Occipital lobe (tissue), 2 donors: ENCODE data around the gene ELL. TPM values are rescaled to one million over a fixed set of nuclear protein-coding genes. Genes with fewer than 3 reads are reported as not detected.

ENCODE experiments used
- DNase-seq: peaks from one replicate; lab custom pipeline; 2025; lab: John Stamatoyannopoulos, UW
- total RNA-seq: library from RNA; depleted of rRNA; stranded (reverse); fragments of >200 nt; gene quantifications from one replicate; pipeline ENCODE4 v1.2.3, GENCODE V29; 2014

ELL gene
- total RNA-seq, 1 donor from 2014 or later, result 6.6 TPM

DNA sequence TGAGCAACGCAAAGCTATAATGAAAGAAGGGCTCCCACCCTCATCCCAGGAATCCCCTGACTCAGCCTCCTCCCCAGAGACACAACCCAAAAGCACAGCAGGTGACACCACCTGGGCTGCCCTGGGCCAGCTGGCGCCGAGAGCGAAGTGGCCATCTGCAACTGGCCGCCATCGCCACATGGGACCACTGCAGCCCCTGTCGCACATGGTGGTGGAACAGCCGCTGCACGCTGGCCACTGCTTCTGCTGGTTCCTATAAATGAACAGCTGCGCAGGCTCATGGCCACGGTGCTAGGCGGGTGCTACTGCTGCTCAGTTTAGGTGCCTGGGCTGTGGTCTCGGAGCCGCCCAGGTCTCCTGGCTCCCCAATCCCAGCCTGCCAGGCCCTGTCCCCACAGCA lies 72.3 kb downstream of the ELL start:
- no peak for DNase-seq

DNA sequence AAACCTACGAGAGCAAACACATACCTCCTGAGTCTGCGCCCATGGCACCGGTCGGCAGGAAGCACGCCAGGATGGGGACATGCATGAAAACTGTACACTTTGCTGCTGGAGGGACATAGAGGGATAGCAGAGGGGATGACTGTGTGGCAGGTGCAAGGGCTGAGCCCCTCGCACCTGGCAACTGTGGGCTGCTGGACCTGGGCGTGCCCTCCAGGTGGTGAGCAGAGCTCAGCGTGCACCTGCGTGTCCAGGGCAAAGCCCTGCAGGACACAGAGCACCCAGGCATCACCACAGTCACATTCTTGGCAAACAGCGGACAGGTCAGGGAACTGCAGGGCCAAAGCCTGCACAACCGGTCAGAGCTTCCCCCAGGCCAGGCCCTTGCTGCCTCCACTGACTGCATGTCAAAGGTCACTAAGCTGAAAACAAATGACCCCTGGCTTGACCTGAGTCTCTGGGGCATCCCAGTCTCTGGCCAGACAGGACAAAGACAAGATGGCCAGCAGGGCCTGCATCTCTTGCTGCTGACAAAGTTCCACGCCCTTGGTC lies 75.0 kb downstream of the ELL start:
- no peak for DNase-seq

DNA sequence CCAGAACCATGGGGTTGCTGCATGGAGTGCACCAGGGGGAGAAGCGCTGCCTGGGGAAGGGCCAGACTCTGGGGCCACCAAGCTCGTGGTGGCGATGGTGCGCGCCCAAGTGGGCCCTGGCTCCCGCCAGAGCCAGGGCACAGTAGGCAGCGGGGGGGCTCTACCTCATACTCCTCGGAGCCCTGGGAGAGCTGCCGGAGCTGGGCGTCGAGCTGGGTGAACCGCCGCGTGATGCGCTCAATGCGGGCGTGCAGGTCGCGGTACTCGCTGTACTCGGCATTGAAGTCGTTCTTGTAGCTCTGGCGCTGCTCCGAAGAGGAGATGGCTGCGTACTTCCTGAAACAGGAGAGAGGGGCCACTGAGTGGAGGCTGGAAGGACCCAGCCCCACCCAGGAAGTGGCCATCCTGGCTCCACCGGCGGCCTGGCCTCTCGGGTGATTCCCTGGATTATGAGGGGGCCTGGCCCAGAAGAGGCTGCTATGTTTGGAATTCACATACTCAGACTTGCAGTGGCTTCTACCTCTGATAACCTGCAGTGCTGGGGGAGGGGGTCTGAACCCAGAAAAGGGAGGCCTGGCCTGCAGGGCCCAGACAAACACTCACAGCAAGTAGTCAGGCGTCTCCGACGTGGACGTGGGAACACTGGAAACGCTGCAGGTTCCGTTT lies 75.6 kb downstream of the ELL start:
- DNase-seq, result no peak

DNA sequence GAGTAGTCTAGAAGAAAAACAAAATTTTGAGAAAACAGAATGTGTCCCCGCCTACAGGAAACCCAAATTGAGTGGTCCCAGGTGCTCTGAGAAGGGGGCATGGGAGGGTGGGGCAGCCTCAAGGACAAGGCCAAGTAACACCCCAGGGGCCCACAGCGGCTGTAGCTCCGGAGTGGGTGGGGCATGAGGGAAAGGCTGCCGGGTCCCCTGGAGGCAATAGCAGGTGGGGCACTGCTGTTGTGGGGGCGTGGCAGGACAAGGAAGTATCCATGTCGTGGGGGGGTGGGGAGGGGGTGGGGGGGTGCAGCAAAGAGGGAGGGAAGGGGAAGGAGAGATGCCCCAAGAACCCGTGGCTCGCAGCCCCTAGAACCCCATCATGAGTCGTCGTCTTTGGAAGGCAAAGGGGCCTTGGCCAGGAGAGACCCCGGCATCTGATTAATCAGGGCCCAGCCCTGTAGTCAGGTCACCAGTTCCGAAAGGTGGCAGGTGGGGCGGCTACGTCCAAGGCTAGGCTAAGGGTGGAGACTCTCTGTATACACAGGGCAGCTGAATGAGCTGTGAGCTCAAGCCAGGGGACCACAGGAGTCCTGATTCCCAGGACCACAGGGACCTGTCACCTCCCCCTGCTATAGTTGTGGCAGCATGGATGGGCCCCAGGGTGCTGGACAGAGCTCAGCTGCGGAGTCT lies 76.5 kb downstream of the ELL start:
- DNase-seq, result no peak

DNA sequence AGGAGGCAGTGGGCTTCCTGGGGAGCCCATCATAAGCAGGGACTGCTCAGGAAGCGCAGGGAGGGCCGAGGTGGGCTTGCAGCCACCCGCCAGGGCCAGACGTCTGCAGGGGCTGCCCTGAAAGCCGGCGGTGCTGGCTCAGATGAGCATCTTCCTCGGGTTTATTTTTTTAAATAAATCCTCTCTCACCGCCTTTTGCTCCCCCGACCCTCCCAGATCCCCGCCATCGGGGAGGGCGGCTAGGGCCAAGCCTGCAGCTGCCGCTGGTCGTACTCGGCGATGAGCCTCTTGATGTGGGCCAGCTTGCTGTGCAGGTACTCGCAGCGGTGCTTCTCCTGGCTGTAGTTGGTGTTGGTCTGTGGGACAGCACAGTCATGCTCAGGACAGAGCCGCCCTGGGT lies 77.4 kb downstream of the ELL start:
- DNase-seq, result no peak

DNA sequence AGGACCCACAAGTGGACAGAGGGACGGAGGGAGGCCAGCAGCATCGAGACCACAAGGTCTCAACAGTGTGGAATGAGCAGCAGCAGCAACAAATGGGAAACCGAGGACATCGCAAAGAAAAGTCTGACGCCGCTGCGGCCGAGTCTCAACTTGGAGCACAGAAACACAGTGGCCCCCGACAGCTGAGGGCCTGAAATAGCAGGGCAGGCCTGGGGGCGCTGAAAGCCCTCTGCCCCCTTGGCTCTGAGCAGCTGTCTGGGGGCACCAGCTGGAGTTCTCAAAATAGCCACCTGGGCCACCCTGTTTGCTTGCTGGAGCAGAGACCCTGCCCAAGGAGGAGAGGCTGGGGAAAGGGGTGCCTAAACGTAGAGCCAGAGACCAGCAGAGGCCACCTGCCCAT lies 78.0 kb downstream of the ELL start:
- no peak for DNase-seq

DNA sequence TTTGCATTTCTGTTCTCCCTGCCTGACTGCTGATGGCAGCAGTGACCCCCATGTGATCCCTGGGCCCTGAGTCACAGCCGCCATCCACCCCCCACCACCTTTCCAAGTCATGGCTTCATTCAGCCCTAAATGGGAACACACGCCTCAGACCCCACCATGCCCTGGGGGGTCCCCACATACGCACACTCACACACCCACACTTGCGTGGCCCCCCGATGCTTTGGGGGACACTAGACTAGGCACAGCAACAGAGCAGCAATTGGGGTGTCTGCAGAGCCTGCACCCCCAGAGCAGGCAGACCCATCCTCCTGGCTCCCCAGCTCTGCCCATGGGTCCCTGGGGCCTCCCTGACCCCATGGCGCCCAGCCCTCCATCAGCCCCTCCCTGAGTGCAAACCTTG lies 78.5 kb downstream of the ELL start:
- DNase-seq, result no peak

DNA sequence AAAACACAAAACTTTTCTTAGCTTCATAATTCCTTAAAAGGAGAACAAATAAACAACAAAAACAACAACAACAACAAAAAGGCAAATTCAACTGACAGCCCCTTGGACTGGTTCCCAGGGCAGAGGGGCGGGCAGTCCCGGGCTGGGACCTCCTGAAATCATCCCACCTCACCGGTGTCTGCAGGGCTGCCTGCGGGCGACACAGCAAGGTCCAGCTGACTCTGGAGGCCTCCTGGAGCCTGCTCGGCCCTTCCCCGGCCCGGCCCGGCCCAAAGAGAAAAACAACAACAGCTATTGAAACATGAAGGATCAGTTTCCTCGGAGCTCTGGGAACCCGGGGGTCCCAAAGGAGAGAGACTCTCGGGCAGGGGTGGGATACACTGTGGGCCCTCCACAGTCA lies 78.9 kb downstream of the ELL start:
- no peak for DNase-seq

DNA sequence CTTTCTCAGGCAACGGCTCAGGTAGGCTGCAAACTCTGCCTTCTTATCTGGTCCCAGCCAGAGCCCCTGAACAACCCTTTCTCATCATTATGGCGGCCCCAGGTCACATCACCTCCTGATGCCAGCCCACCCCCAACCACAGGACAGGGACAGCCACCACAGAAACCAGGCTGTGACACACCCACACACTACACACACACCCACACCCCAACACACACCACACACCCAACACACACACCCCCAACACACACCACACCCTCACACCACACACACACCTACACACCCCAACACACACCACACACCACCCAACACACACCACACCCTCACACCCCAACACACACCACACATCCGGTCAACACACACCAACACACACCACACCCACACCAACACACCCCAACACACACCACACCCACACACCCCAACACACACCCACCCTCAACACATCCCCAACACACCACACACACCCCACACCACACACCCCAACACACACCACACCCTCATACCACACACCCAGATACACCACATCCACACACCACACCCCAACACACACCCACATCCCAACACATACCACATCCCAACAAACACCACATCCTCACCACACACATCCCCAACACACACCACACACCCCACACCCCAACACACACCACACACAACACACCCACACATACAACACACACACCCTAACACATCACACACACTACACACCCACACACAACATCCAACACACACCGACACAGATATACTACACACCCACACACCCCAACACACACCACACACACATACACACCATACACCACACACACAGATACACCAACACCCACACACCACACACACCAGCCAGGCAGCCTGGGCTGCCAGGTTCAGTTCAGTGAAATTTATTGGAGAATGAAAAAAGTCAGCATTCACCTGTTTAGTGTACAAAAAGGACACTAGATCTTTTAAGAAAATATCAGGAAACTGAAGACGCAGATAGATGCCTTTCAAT lies 79.8 kb downstream of the ELL start:
- no peak for DNase-seq

DNA sequence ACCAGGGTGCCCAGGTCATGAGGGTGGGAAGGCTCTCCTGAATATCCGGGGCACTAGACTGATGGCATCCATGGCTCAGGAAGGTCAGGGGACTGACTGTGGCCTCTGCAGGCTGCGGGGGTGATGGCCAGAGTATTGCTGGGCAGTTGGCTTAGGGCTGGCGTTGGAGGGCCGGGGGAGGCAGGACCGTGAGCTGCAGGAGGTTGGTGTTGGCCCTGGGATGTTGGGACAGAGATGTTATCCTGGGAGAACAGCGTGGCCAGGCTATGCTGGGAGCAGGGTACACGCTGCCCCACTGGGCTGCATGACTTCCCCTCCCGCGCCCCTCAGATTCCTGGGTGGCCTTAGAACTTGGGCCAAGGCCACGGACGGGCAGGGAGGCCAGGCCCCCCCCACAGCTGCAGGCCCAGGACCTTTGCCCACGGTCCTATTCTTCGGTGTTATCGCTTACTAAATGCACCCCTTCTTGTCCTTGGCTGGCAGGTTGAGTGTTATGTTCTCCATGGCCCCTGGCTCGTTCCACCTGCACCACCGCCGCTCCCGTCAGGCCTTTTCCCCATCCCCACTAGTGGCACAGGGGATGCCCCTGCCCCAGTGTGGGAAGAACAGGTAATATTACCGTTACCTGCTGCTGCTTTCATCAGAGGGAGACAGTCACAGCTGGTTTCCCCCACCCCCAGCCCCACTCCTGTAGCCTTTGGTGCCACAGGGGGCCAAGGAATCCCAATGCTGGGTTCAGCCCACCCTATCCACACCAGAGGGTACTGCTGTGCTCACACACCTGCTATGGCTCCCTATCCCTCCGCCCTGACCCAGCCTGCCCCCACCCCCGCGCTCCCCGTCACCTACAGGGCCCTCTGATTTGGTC lies 80.7 kb downstream of the ELL start:
- DNase-seq, result no peak

DNA sequence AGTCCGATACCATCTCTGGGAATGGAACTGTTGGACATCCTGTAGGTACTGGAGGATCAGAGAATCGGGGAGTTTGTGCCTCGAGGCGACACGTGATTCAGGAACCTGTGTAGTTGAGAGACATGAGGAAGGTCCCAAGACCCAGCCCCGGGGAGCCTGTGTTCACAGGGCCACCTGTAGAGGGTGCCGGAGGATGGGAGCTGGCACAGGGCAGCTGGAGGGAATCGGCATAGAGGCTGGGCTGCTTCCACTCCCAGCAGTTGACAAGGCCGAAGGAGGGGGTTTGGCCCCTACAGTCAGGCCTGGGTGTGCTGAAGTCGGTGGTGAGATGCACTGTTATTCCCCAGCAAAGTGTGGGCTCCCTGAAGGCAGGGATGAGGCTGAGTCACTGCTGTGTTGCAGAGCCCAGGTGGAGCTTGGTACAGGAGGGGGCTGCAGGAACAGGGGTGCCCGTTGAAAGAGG lies 81.4 kb downstream of the ELL start:
- DNase-seq, result no peak

DNA sequence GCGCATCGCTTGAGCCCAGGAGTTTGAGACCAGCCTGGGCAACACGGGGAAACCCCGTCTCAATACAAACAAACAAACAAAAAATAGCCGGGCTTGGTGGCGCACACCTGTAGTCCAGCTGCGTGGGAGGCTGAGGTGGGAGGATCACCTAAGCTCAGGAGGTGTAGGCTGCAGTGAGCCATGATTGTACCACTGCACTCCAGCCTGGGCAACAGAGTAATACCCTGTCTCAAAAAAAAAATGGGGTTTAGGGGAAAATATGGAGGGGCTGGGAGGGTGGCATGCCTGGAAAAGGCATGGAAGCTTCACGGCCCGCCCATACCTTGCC lies 82.0 kb downstream of the ELL start:
- no peak for DNase-seq

DNA sequence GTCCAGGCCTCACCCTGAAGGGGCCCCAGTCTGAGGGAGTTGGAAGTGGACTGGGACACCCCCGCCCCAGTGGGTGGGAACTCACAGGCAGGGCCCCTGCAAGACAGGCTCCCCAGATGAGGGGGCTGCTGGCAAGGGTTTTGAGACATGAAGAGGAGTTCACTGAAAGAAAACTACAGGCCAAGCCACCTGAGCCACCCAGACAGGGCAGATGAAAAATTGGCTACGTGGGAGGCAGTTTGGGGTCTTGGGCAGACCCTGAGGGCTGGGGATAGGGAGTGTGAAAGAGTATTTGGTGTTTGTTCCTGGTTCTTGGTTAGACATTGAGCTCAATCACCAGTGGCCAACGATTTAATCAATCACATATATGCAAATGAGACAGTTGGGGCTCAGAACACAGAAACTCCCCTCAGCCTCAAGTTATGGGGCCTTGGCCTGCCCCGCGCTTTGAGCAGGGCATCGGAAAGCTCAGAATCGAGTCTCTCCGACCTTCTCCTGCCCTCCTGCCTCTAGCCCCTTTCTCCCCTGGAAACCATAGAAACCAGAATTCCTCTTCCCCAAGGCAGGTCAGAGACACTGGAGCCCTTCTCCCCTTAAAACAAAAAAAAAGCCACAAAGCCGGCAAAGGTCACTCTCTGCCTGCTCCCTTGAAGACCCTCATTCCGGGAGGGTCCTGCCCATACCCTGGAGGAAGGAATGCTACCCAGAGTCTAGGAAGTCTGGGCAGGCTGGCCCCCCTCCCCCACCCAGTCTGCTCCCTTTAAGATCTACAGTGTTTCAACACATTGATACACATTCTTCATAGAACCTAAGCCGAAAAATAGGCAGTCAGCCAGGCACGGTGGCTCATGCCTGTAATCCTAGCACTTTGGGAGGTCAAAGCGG lies 82.6 kb downstream of the ELL start:
- DNase-seq, result no peak

DNA sequence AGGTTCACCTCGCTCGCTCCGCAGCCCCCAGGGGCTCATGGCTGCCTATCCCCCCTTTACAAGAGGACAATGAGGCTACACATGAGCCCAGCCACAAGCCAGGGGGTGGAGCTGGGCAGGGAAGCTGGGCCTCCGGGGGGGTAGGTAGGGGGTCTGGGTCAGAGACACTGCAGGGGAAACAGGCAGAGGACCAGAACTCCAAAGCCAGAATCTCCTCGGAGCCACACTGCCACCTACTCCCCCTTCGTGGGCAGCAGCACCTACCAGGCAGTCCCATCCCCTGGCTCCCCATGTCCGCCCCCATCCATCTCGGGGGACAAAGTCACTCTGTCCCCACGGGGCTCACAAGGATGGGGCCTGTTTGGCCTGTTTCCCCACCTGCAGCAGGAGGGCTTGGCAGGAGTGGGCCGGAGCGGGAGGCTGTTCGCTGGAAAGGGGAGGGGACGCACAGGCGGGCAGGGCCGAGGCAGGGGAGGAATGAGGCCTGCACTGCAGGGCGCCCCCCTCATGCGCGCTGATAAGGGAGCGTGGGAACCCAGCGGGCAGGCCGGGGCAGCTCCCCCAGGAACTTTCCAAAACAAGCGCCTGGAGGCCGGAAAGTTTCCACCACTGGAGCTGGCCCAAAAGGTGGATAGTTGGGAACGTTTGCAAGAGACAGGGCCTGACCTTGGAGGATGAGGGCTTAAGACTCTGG lies 83.4 kb downstream of the ELL start:
- DNase-seq, result no peak

DNA sequence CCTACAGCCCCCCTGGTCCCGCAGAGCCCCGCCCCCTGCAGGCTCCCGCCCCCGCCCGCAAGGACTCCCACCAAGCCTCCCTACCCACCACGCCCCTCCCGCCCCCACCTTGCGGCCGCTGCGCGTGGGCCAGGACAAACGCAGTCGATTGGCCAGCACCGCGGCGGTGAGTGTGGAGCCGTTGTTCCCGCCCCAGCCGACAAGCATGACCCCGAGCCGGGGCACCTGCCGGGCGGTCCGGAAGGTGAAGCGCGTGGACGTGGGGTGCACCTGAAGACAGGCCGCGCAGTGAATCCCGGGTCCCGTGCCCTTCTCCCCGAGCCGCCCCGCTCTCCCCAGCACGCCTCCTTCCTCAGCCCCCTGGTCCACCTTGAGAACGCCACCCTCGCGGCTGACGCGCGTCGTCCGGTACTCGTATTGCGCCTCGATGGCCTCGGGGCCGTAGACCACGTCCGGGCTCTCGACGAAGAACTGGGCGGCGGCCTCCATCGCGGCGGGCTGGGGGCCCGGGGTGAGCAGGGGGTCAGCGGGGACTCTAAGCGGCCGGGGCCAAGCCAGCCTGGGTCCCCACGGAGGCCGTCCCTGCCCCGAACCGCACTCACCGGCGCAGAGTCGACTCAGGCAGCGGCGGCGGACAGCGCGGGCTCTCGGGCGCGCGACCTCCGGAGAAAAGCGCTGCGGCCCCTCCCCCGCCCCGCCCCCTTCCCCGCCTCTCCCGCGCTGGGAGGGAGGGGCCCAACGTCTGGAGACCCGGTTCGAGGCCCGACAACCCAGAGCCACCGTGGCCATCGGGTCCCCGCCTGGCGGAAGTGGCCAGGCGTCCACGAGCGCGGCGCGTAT lies 84.2 kb downstream of the ELL start, which contains the start of gene ISYNA1:
ISYNA1 (minus strand) TSS at position 643 of the 840 bp plus-strand sequence; CDS start at position 489, 154 bp downstream.
- no peak for DNase-seq

DNA sequence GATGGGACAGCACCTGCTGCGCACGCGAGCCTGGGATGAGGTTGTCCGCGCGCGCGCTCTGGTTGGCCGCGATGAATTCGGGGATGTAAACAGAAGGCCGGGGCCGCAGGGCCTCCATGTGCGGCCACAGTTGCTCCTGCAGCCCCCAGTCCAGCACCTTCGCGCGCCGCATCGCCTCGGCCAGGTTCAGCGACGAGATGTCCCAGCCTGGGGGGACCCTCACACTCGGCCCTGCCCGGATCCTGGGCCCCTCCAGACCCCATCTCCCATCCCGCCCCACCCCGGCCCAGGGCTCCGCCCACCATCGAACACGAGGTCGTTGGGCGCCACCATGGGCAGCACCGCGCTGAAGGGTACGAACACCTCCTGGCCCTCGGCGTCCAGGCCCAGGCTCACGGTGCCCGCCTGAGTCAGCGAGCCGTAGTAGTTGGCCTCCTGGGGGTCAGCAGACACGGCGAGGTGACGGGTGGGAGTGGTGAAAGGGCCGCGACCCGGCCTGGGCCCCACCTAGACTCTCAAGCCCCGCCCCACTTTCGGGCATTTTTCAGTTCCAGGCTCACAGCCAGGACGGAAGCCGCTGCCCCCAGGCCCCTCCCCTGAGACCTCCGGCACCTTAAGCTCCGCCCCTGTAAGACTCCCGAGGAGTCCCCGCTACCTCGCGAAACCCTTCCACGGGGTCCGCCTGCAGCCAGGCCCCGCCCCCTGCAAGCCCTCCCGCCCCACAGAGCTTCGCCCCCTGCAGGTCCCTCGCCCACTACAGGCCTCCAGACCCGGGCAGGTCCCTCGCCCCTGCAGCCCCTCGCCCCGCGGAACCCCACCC lies 85.0 kb downstream of the ELL start:
- no peak for DNase-seq
